ENCODE measurements around the gene KRTAP1-1. TPM values are rescaled to one million over a fixed set of nuclear protein-coding genes. Genes with fewer than 3 reads are reported as not detected.
"Not testable (repeated sequence)": the region's sequence is repeated elsewhere in the genome, so short reads cannot be mapped to it uniquely, and the experiment has no call there.

The KRTAP1-1 gene
- total RNA-seq, 1 donor from 2014 or later, result not detected

DNA sequence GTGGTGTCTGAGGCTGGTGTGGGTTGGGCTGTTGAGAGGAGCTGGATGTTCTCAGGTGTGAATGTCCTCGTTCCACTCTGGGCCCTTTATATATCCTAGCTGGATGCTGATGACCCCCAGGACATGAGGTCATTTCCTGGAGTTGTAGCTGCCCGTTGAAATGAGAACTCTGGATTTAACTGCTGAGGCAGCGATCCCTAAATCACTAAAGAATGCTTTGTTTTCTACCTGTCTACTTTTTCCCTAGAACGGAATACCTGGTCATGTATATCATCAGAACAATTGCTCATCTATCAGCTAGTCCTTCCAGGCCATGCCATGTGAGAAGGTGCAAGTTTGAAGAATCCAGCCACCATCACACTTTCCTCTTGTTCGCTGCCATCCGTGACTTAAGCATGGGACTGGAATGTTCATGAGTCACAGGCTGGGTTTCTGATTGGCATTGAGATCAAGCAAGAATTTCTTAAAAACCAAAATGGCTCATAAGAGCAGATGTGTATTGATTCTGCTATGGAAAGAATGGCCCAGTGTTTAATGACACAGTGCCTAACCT is 18.9 kb upstream of the KRTAP1-1 start, which contains the start of gene KRTAP2-3:
KRTAP2-3 (minus strand) TSS at position 63 of the 553 bp plus-strand sequence. CDS start 64 bp downstream, outside the sequence.
- TF ChIP-seq, protein P1, sequence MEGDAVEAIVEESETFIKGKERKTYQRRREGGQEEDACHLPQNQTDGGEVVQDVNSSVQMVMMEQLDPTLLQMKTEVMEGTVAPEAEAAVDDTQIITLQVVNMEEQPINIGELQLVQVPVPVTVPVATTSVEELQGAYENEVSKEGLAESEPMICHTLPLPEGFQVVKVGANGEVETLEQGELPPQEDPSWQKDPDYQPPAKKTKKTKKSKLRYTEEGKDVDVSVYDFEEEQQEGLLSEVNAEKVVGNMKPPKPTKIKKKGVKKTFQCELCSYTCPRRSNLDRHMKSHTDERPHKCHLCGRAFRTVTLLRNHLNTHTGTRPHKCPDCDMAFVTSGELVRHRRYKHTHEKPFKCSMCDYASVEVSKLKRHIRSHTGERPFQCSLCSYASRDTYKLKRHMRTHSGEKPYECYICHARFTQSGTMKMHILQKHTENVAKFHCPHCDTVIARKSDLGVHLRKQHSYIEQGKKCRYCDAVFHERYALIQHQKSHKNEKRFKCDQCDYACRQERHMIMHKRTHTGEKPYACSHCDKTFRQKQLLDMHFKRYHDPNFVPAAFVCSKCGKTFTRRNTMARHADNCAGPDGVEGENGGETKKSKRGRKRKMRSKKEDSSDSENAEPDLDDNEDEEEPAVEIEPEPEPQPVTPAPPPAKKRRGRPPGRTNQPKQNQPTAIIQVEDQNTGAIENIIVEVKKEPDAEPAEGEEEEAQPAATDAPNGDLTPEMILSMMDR (conservative IDR thresholded peaks at IDR 0.05; ENCODE audit: low read depth, low read length), result no peak
- no peak within 1 kb of the TSS for H3K4me3 ChIP-seq (ENCODE audit: low read depth, low read length)
- DNase-seq (ENCODE audit: low read depth), result peak; percentile 98

DNA sequence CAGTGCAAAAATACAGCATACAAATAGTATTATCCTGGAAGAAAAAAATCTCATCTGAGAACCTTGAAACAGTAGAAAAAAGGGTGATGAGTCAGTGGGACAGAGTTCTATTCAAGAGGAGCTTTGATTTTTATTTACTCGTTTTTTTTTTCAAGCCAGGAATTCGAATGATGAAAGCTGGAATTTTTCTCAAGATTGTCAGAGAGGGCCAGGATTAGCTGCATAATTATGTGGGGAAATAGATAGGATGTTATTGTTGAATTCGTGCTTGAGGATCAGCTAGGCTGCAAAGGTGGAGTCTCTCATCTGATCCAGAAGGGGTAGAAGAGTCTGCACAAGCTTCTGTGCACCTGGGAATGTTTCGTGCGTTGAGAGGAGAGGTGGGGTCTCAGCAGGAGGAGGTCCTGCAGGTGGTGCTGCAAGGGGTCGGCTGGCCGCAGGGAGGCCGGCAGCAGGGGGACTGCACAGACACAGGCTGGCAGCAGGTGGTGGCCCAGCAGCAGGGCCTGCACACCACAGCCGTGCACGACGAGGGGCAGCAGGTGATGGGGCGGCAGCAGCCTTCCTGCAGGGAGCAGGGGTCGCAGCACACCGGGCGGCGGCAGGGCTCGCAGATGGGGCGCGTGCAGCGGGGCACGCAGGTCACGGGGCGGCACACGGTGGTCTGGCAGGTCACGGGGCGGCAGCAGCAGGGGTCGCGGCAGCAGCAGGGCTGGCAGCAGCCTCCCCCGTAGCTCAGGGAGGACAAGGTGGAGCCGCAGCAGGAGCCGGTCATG is 18.2 kb upstream of the KRTAP1-1 start:
- peak; percentile 59 for DNase-seq (ENCODE audit: low read depth)
- H3K4me3 ChIP-seq (ENCODE audit: low read depth, low read length), result not testable (repeated sequence)

DNA sequence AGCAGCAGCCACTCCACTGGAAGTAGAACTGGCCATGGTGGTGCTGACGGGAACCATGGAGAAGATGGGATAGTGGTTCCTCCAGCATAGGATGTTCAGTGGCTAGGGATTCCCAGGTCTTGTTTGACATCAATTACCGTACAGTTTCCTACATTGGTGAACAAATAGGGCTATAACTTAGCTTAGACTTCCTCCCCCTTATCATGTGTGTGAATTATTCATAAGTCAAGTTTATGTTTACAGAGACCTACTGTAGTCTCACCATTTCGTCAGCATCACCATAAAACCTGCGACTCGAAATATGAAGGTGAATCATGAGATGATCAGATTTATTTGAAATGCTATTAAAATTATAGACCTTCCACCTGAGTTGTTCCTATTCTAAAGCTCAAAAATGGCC is 17.5 kb upstream of the KRTAP1-1 start:
- no peak overlapping the region for H3K4me3 ChIP-seq (ENCODE audit: low read depth, low read length)
- TF ChIP-seq, protein P1 (conservative IDR thresholded peaks at IDR 0.05; ENCODE audit: low read depth, low read length), result no peak
- no peak for DNase-seq (ENCODE audit: low read depth)

DNA sequence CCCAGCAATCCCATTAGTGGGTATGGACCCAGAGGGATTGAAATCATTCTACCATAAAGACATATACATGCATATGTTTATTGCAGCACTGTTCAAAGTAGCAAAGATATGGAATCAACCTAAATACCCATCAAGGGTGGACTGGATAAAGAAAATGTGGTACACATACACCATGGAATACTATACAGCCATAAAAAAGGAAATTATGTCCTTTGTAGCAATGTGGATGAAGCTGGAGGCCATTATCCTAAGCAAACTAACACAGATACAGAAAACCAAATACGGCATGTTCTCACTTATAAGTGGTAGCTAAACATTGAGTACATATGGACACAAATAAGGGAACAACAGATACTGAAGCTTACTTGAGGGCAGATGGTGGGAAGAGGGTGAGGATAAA is 16.3 kb upstream of the KRTAP1-1 start:
- H3K4me3 ChIP-seq (ENCODE audit: low read depth, low read length), result no peak overlapping the region

DNA sequence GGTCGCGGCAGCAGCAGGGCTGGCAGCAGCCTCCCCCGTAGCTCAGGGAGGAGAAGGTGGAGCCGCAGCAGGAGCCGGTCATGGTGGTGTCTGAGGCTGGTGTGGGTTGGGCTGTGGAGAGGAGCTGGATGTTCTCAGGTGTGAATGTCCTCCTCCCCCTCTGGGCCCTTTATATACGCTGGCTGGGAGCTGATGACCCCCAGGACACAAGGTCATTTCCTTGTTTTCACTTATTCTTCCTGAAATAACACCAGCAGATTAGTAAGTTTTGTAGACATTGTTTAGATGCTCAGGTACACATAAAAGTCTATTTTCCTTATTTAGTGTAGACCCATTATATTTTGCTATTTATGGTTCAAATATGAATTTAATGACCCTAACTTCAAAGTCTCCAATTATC is 13.9 kb upstream of the KRTAP1-1 start, which contains the start of gene KRTAP2-2:
KRTAP2-2 (minus strand) TSS at position 101 of the 400 bp plus-strand sequence; CDS start at position 82, 19 bp downstream.
- not testable (repeated sequence) for H3K4me3 ChIP-seq (ENCODE audit: low read depth, low read length); DNase-seq (ENCODE audit: low read depth)

More for the DNA sequence above, 16.3 kb upstream of the KRTAP1-1 start:
- TF ChIP-seq, protein P1 (conservative IDR thresholded peaks at IDR 0.05; ENCODE audit: low read depth, low read length), result no peak
- DNase-seq (ENCODE audit: low read depth), result no peak

DNA sequence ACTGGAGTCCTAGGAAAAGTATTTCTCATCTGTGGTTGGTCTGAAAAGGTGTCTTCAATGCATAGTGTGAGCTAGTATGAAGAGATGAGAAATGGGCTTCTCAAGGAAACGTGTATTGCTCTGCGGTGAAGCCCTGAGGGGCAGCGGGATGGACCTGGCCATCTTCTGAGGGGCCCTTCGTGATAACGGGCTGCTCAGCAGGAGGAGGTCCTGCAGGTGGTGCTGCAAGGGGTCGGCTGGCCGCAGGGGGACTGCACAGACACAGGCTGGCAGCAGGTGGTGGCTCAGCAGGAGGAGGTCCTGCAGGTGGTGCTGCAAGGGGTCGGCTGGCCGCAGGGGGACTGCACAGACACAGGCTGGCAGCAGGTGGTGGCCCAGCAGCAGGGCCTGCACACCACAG is 13.3 kb upstream of the KRTAP1-1 start:
- DNase-seq (ENCODE audit: low read depth); H3K4me3 ChIP-seq (ENCODE audit: low read depth, low read length): not testable (repeated sequence)

DNA sequence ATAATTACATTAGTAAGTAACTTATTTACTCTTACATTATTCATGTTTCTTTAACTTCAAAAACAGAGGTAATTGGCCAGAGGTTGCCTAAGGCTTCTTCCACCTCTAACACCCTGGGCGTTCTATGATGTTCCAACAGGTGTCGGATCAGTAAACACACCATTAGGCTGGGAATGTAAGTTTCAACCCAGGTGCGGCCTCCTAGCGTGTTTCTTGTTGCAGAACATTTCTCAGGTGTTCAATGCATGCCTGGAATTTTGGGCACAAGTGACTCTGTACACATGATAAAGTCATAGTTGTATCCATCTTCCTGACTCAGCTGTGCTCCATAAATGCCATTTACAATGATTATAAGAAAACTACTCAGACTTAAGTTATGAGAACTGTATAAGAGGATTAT is 12.8 kb upstream of the KRTAP1-1 start:
- TF ChIP-seq, protein P1 (conservative IDR thresholded peaks at IDR 0.05; ENCODE audit: low read depth, low read length), result no peak
- DNase-seq (ENCODE audit: low read depth), result no peak
- no peak overlapping the region for H3K4me3 ChIP-seq (ENCODE audit: low read depth, low read length)

DNA sequence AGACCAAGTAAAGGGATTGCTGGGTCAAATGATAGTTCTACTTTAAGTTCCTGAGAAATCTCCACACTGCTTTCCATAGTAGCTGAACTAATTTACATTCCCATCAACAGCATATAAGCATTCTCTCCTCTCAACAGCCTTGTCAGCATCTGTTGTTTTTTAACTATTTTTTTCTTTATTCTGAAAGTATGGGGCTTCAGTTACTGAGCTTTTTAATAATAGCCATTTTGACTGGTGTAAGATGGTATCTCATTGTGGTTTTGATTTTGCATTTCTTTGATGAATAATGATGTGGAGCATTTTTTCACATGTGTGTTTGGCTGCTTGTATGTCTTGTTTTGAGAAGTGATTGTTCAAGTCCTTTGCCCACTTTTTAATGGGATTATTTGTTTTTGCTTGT is 11.3 kb upstream of the KRTAP1-1 start:
- H3K4me3 ChIP-seq (ENCODE audit: low read depth, low read length), result no peak overlapping the region
- TF ChIP-seq, protein P1 (conservative IDR thresholded peaks at IDR 0.05; ENCODE audit: low read depth, low read length), result no peak
- DNase-seq (ENCODE audit: low read depth), result no peak
